Endothelial cell (in vitro differentiated cells): ENCODE results near the gene GAB2. TPM values are rescaled to one million over a fixed set of nuclear protein-coding genes. Genes with fewer than 3 reads are reported as not detected.

Experiments used
- DNase-seq: peaks from one replicate; pipeline ENCODE4 v3.0.0; 2021; ENCODE audit warnings: low spot score
- H3K27ac Mint-ChIP-seq: one replicate; pipeline ENCODE4 v1.8.0; 2021; ENCODE audit warnings: mixed read lengths, inconsistent platforms; ENCODE audit not compliant: unreplicated experiment
- H3K27me3 Mint-ChIP-seq: one replicate; pipeline ENCODE4 v1.8.0; 2021; ENCODE audit warnings: mild to moderate bottlenecking, moderate library complexity, mixed read lengths, inconsistent platforms; ENCODE audit not compliant: unreplicated experiment
- H3K36me3 Mint-ChIP-seq: one replicate; pipeline ENCODE4 v1.8.0; 2021; ENCODE audit warnings: mild to moderate bottlenecking, low read depth, mixed read lengths, inconsistent platforms; ENCODE audit not compliant: unreplicated experiment
- H3K4me1 Mint-ChIP-seq: one replicate; pipeline ENCODE4 v1.8.0; 2021; ENCODE audit warnings: mild to moderate bottlenecking, mixed read lengths, inconsistent platforms; ENCODE audit not compliant: unreplicated experiment
- H3K4me3 Mint-ChIP-seq: one replicate; pipeline ENCODE4 v1.8.0; 2021; ENCODE audit warnings: mild to moderate bottlenecking, mixed read lengths, inconsistent platforms; ENCODE audit not compliant: unreplicated experiment
- H3K9me3 Mint-ChIP-seq: one replicate; pipeline ENCODE4 v1.8.0; 2021; ENCODE audit warnings: mixed read lengths, inconsistent platforms; ENCODE audit not compliant: unreplicated experiment
- total RNA-seq: library from RNA; stranded (reverse); fragmentation: NEBNext Ultra II Directional; extraction: Animal tissue kit (Norgen Biotek cat#: 25700); gene quantifications from one replicate; pipeline ENCODE4 v1.2.1, GENCODE V29; 2021; ENCODE audit not compliant: unreplicated experiment
- TF ChIP-seq, protein P1 (sequence below): fragments of 200-600 bp; sonication (generic); IDR thresholded peaks from one replicate; pipeline ENCODE4 v1.5.0; 2021; ENCODE audit warnings: antibody characterized with exemption; ENCODE audit not compliant: unreplicated experiment

GAB2 gene
- total RNA-seq, 1 donor from 2014 or later = 81.0 TPM

DNA sequence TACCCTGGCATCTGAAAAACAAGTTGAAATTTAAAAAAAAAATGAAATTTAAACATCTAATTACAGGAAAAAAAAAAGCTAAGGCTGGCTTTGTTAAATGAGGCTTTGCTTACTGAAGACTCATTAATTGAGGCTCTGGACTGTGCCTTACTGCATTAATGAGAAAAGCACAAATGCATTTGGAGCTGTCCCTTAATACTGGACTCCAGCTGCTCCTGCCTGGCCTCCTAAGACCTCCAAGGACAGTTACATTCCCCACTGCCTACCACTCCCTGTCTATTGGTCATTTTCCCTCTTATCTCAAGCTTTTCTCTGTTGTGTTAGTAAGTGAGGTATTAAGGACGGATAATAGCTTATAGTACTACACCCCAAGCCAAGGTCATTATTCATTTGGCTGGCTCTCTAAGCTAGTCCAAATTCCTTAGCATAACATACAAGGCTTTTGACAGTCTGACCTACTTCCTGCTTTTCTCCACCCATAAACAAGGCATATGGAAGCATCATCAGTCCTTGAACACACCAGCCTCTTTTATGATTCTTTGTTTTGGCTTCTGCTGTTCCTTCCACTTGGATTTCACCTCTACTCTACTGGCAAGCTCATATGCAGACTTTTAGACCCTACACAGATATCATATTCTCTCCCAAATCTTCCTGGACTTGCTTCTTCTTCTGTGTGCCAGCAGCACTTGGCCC lies 166.4 kb downstream of the GAB2 start:
- Mint-ChIP-seq H3K27ac (no peak overlapping the region), H3K36me3 (peaks cover 42% of the 10 kb centered on the region), H3K27me3 (no peaks in the 10 kb centered on the region), H3K9me3 (no peaks in the 10 kb centered on the region), H3K4me3 (peak overlapping the region; percentile 24), H3K4me1 (peaks cover 21% of the 10 kb centered on the region)
- DNase-seq = no peak
- TF ChIP-seq, protein P1, sequence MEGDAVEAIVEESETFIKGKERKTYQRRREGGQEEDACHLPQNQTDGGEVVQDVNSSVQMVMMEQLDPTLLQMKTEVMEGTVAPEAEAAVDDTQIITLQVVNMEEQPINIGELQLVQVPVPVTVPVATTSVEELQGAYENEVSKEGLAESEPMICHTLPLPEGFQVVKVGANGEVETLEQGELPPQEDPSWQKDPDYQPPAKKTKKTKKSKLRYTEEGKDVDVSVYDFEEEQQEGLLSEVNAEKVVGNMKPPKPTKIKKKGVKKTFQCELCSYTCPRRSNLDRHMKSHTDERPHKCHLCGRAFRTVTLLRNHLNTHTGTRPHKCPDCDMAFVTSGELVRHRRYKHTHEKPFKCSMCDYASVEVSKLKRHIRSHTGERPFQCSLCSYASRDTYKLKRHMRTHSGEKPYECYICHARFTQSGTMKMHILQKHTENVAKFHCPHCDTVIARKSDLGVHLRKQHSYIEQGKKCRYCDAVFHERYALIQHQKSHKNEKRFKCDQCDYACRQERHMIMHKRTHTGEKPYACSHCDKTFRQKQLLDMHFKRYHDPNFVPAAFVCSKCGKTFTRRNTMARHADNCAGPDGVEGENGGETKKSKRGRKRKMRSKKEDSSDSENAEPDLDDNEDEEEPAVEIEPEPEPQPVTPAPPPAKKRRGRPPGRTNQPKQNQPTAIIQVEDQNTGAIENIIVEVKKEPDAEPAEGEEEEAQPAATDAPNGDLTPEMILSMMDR = no peak

DNA sequence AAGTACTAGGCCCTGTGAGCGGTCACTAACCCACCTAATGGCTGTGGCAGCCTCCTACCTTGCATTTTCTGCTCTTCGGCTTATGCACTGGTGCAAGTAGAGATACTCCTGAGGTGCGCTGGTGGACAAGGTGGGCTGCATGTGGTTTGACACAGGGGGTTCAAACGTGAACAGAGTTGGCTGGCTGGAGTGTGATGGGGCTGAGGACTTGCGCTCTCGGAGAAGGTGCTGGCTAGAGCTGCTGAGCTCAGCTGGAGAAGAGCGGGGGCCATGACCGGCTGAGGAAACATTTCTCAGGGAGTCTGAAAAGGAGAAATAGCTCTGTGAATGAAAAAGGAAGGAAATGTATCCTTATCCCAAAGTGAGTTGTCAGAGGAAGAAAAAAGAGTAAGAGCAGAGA lies 167.5 kb downstream of the GAB2 start:
- Mint-ChIP-seq H3K9me3 (no peaks in the 10 kb centered on the region), H3K4me1 (peaks cover 21% of the 10 kb centered on the region), H3K27me3 (no peaks in the 10 kb centered on the region), H3K4me3 (no peak overlapping the region), H3K27ac (peak overlapping the region; percentile 25), H3K36me3 (peaks cover 45% of the 10 kb centered on the region)
- no peak for DNase-seq
- TF ChIP-seq, protein P1 = no peak

- no peak for DNase-seq
- Mint-ChIP-seq H3K4me1 (peaks cover 30% of the 10 kb centered on the region), H3K27ac (no peak overlapping the region), H3K27me3 (no peaks in the 10 kb centered on the region), H3K9me3 (no peaks in the 10 kb centered on the region), H3K36me3 (peaks cover 44% of the 10 kb centered on the region), H3K4me3 (no peak overlapping the region)
- TF ChIP-seq, protein P1 = no peak
Measured at GRCh38 chr11:78248903-78249302, 168.7 kb downstream of the GAB2 start.

GRCh38 chr11:78248191-78248590 lies 169.4 kb downstream of the GAB2 start:
- no peaks in the 10 kb centered on the region for H3K27me3 Mint-ChIP-seq
- no peak overlapping the region for H3K27ac Mint-ChIP-seq
- H3K4me1 Mint-ChIP-seq = peaks cover 30% of the 10 kb centered on the region
- TF ChIP-seq, protein P1 = no peak
- peaks cover 38% of the 10 kb centered on the region for H3K36me3 Mint-ChIP-seq
- H3K9me3 Mint-ChIP-seq = no peaks in the 10 kb centered on the region
- no peak for DNase-seq
- H3K4me3 Mint-ChIP-seq = peak overlapping the region; percentile 44

DNA sequence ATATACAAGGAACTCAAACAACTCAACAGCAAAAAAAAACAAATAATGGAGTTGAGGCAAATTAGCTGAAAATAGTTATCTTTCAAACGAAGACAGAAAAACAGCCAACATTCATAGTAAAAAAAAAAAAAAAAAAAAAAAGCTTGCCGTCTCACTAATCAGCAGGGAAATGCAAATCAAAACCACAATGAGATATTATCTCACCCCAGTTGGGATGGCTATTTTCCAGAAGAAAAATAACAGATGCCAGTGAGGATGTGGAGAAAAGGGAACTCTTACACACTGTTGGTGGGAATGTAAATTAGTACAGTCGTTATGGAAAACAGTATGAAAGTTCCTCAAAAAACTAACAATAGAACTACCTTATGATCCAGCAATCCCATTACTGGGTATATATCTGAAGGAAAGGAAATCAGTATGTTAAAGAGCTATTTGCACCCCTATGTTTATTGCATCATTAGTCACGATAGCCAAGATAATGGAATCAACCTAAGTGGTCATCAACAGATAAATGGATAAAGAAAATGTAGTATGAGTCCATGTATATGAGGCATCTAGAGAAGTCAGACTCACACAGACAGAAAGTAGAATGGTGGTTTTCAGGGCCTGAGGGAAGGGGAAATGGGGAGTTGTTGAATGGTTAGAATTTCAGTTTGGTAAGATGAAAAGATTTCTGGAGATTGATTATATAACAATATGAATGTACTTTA lies 172.9 kb downstream of the GAB2 start:
- TF ChIP-seq, protein P1 = no peak
- peaks cover 9% of the 10 kb centered on the region for H3K4me1 Mint-ChIP-seq
- no peak for DNase-seq
- H3K4me3 Mint-ChIP-seq = no peak overlapping the region
- peaks cover 44% of the 10 kb centered on the region for H3K36me3 Mint-ChIP-seq
- H3K27me3 Mint-ChIP-seq = no peaks in the 10 kb centered on the region
- peak overlapping the region; percentile 2 for H3K27ac Mint-ChIP-seq
- H3K9me3 Mint-ChIP-seq = no peaks in the 10 kb centered on the region
